ENCODE results near the gene CTSD.
"Not testable (repeated sequence)": the region's sequence is repeated elsewhere in the genome, so short reads cannot be mapped to it uniquely, and the experiment has no call there.

Gene CTSD

DNA sequence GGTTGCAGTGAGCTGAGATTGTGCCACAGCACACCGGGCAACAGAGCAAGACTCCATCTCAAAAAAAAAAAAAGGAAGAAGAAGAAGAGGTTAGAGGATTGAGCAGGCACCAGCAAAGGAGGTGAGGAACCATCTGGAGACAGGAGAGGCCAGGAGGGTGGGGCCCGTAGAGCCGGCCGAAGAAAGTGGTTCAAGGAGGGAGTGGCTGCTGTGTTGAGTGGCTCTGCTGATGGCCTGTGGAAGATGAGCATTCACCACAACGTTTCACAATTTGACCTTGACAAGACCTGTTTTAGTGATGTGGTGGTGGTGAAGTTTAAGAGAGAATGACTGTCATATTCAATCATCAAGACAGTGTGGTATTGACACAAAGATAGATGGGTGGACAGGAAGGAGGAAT, 6.8 kb upstream of the CTSD start:
- TF ChIP-seq, protein P1, sequence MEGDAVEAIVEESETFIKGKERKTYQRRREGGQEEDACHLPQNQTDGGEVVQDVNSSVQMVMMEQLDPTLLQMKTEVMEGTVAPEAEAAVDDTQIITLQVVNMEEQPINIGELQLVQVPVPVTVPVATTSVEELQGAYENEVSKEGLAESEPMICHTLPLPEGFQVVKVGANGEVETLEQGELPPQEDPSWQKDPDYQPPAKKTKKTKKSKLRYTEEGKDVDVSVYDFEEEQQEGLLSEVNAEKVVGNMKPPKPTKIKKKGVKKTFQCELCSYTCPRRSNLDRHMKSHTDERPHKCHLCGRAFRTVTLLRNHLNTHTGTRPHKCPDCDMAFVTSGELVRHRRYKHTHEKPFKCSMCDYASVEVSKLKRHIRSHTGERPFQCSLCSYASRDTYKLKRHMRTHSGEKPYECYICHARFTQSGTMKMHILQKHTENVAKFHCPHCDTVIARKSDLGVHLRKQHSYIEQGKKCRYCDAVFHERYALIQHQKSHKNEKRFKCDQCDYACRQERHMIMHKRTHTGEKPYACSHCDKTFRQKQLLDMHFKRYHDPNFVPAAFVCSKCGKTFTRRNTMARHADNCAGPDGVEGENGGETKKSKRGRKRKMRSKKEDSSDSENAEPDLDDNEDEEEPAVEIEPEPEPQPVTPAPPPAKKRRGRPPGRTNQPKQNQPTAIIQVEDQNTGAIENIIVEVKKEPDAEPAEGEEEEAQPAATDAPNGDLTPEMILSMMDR (conservative IDR thresholded peaks at IDR 0.05) = no peak
- H3K27ac ChIP-seq = no peak overlapping the region

DNA sequence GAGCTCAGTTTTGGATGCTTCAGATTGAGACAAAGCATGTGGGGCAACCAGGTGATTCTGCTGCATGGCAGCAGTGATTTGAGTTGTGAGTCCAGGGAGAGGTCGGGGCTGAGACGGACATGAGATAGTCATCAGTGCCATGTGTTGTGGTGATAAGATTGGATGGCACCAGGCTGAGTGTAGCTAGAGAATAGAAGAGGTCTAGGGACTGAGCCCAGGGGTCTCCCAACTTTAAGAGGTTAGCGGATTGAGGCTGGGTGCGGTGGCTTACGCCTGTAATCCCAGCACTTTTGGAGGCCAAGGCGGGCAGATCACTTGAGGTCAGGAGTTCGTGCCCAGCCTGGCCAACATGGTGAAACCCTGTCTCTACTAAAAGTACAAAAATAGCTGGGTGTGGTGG, 6.3 kb upstream of the CTSD start:
- no peak overlapping the region for H3K27ac ChIP-seq
- TF ChIP-seq, protein P1 (conservative IDR thresholded peaks at IDR 0.05) = no peak

DNA sequence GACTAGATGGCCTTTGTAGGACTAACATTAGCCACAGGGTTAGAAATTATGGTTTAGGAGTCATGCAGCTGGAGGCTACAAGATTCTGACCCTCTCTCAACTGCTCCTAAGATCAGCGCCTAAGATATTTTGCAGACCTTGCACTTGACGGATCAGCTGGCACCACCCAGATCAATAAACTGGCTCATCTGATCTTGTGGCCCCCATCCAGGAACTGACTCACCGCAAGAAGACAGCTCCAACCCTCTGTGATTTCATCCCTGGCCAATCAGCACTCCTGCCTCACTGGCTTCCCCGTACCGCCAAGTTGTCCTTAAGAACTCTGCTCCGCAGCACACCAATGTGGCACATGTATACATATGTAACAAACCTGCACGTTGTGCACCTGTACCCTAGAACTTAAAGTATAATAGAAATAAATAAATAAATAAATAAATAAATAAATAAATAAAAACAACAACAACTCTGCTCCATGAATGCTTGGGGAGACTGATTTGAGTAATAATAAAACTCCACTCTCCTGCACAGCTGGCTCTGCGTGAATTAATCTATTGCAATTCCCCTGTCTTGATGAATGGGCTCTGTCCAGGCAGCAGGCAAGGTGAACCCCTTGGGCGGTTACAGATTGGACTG, 5.7 kb upstream of the CTSD start:
- H3K27ac ChIP-seq = not testable (repeated sequence)

DNA sequence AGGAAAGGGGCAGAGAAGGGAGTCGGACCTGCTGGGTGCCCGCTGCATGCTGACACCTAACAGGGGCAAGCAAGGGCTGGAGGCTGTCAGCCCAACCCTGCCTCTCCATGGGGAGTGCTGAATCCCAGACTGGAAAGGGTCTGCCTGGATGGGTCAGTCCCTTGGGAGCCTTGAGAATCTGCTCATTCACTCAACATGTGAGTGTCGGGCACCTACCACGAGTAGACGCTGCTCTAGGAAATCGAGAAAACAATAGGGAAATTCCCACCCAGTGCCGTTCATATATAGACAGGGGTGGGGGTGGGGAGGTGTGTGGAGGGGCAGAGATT, 4.4 kb upstream of the CTSD start:
- H3K27ac ChIP-seq = no peak overlapping the region
- TF ChIP-seq, protein P1 (conservative IDR thresholded peaks at IDR 0.05) = no peak

GRCh38 chr11:1767399-1768140, 3.8 kb upstream of the CTSD start:
- TF ChIP-seq, protein P1 (conservative IDR thresholded peaks at IDR 0.05) = no peak
- no peak overlapping the region for H3K27ac ChIP-seq

- TF ChIP-seq, protein P1 (conservative IDR thresholded peaks at IDR 0.05) = no peak
- no peak overlapping the region for H3K27ac ChIP-seq
Observed at GRCh38 chr11:1766719-1767398, 3.1 kb upstream of the CTSD start.

GRCh38 chr11:1765871-1766718, 2.4 kb upstream of the CTSD start:
- TF ChIP-seq, protein P1 (conservative IDR thresholded peaks at IDR 0.05) = no peak
- H3K27ac ChIP-seq = no peak overlapping the region
